IPS-15b (cell line): ENCODE results near the gene ABHD1.
"Not testable (repeated sequence)": the region's sequence is repeated elsewhere in the genome, so short reads cannot be mapped to it uniquely, and the experiment has no call there.

Source experiments
- H3K27me3 ChIP-seq: one replicate; pipeline ENCODE4 v1.6.1; 2013; ENCODE audit warnings: low read length; ENCODE audit not compliant: control insufficient read depth, insufficient read depth
- H3K36me3 ChIP-seq: one replicate; pipeline ENCODE4 v1.6.1; 2013; ENCODE audit warnings: low read length; ENCODE audit not compliant: control insufficient read depth, insufficient read depth
- H3K4me1 ChIP-seq: one replicate; pipeline ENCODE4 v1.6.1; 2013; ENCODE audit warnings: mild to moderate bottlenecking, low read length; ENCODE audit not compliant: control insufficient read depth, insufficient read depth
- H3K4me3 ChIP-seq: one replicate; pipeline ENCODE4 v1.5.1; 2013; ENCODE audit warnings: low read depth, low read length
- H3K9ac ChIP-seq: one replicate; pipeline ENCODE4 v1.6.1; 2013; ENCODE audit warnings: low read depth, mild to moderate bottlenecking, low read length
- H3K9me3 ChIP-seq: one replicate; pipeline ENCODE4 v1.6.1; 2013; ENCODE audit warnings: mild to moderate bottlenecking, low read length; ENCODE audit not compliant: control insufficient read depth, insufficient read depth

The ABHD1 gene

GRCh38 chr2:27099334-27099955 lies 24.2 kb upstream of the ABHD1 start:
- no peak overlapping the region for H3K9ac ChIP-seq
- no peaks in the 10 kb centered on the region for H3K27me3 ChIP-seq
- H3K4me3 ChIP-seq = no peak overlapping the region
- H3K4me1 ChIP-seq = no peaks in the 10 kb centered on the region
- no peaks in the 10 kb centered on the region for H3K36me3 ChIP-seq
- H3K9me3 ChIP-seq = no peaks in the 10 kb centered on the region

DNA sequence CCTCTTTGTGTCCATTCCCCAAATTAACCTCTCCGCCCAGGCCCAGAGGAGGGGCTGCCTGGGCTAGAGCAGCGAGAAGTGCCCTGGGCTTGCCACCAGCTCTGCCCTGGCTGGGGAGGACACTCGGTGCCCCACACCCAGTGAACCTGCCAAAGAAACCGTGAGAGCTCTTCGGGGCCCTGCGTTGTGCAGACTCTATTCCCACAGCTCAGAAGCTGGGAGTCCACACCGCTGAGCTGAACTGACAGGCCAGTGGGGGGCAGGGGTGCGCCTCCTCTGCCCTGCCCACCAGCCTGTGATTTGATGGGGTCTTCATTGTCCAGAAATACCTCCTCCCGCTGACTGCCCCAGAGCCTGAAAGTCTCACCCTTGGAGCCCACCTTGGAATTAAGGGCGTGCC lies 23.6 kb upstream of the ABHD1 start:
- no peak overlapping the region for H3K4me3 ChIP-seq
- H3K9me3 ChIP-seq = no peaks in the 10 kb centered on the region
- H3K4me1 ChIP-seq = no peaks in the 10 kb centered on the region
- H3K27me3 ChIP-seq = no peaks in the 10 kb centered on the region
- H3K36me3 ChIP-seq = no peaks in the 10 kb centered on the region
- H3K9ac ChIP-seq = no peak overlapping the region

DNA sequence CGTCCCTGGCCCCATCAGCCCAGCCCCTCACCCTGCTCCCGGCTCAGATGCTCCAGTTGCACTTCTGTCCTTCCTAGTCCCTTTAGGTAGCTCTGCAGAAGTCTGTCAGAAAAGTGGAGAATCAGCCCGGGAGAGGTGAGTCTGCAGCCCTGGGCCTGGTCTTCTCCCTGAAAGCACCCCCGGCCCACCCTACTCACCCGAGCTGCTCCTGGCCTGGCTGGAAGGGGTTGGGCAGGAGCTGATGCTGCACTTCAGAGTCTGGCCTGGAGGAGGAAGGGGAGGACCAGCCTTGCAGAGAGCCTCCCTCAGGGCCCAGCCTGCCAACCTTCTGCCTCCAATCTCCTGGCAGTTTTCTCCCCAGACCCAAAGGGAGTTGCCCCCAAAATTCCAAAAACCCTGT lies 21.3 kb upstream of the ABHD1 start:
- Histone ChIP-seq H3K9me3 (no peaks in the 10 kb centered on the region), H3K4me3 (no peak overlapping the region), H3K27me3 (no peaks in the 10 kb centered on the region), H3K4me1 (no peaks in the 10 kb centered on the region), H3K36me3 (no peaks in the 10 kb centered on the region), H3K9ac (no peak overlapping the region)

- Histone ChIP-seq H3K36me3 (no peaks in the 10 kb centered on the region), H3K4me1 (no peaks in the 10 kb centered on the region), H3K4me3 (no peak overlapping the region), H3K9ac (no peak overlapping the region), H3K27me3 (no peaks in the 10 kb centered on the region), H3K9me3 (no peaks in the 10 kb centered on the region)
These were observed 17.6 kb upstream of the ABHD1 start for GRCh38 chr2:27105981-27106380.

DNA sequence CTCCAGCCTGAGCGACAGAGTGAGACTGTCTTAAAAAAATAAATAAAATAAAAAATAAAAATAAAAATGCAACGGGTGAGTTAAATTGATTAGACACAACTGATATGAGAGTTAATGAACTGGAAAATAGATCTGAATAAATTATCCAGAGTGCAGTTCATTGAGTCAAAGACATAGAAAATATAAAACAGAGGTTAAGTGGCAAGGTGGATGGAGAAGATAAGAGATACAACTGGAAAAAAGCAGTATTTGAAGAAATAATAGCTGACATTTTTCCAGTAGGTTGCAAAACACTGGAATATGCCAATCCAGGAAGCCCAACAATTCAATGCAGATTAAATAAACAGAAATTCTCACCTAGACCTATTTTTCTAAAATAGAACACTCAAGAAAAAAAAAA lies 15.4 kb upstream of the ABHD1 start:
- Histone ChIP-seq H3K36me3 (no peaks in the 10 kb centered on the region), H3K4me3 (no peak overlapping the region), H3K4me1 (no peaks in the 10 kb centered on the region), H3K9me3 (no peaks in the 10 kb centered on the region), H3K27me3 (no peaks in the 10 kb centered on the region), H3K9ac (no peak overlapping the region)

GRCh38 chr2:27109083-27109482 lies 14.5 kb upstream of the ABHD1 start:
- no peaks in the 10 kb centered on the region for H3K27me3 ChIP-seq
- no peak overlapping the region for H3K4me3 ChIP-seq
- no peak overlapping the region for H3K9ac ChIP-seq
- H3K36me3 ChIP-seq = no peaks in the 10 kb centered on the region
- H3K4me1 ChIP-seq = no peaks in the 10 kb centered on the region
- no peaks in the 10 kb centered on the region for H3K9me3 ChIP-seq

DNA sequence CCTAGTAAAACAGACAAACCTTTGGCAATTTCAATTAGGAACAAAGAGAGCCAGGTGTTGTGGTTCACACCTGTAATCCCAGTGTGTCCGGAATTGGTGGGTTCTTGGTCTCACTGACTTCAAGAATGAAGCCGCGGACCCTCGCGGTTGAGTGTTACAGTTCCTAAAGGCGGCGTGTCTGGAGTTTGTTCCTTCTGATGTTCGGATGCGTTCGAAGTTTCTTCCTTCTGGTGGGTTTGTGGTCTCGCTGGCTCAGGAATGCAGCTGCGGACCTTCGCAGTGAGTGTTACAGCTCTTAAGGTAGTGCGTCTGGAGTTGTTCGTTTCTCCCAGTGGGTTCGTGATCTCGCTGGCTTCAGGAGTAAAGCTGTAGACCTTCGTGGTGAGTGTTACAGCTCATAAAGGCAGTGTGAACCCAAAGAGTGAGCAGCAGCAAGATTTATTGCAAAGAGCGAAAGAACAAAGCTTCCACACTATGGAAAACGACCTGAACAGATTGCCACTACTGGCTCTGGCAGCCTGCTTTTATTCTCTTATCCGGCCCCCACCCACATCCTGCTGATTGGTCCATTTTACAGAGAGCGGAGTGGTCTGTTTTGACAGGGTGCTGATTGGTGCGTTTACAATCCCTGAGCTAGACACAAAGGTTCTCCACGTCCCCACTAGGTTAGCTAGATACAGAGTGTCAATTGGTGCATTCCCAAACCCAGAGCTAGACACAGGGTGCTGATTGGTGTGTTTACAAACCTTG lies 12.8 kb upstream of the ABHD1 start:
- H3K27me3 ChIP-seq, H3K9me3 ChIP-seq, H3K9ac ChIP-seq, H3K36me3 ChIP-seq, H3K4me3 ChIP-seq, H3K4me1 ChIP-seq: not testable (repeated sequence)

DNA sequence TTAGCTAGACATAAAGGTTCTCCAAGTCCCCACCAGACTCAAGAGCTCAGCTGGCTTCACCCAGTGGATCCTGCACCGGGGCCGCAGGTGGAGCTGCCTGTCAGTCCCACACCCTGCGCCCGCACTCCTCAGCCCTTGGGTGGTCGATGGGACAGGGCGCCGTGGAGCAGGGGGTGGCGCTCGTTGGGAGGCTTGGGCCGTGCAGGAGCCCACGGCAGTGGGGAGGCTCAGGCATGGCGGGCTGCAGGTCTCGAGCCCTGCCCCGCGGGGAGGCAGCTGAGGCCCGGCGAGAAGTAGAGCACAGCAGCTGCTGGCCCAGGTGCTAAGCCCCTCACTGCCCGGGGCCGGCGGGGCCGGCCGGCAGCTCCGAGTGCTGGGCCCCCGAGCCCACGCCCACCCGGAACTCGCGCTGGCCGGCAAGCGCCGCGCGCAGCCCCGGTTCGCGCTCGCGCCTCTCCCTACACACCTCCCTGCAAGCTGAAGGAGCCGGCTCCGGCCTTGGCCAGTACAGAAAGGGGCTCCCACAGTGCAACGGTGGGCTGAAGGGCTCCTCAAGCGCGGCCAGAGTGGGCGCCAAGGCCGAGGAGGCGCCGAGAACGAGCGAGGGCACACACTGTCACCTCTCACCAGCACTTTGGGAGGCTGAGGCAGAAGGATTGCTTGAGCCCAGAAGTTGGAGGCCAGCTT lies 12.1 kb upstream of the ABHD1 start:
- H3K9ac ChIP-seq, H3K36me3 ChIP-seq, H3K4me1 ChIP-seq, H3K27me3 ChIP-seq, H3K9me3 ChIP-seq, H3K4me3 ChIP-seq: not testable (repeated sequence)

GRCh38 chr2:27115519-27115918 lies 8.1 kb upstream of the ABHD1 start:
- H3K4me3 ChIP-seq = no peak overlapping the region
- H3K4me1 ChIP-seq = no peaks in the 10 kb centered on the region
- peaks cover 33% of the 10 kb centered on the region for H3K27me3 ChIP-seq
- no peaks in the 10 kb centered on the region for H3K9me3 ChIP-seq
- H3K36me3 ChIP-seq = no peaks in the 10 kb centered on the region
- no peak overlapping the region for H3K9ac ChIP-seq

GRCh38 chr2:27117995-27118524 lies 5.6 kb upstream of the ABHD1 start:
- Histone ChIP-seq H3K9me3 (no peaks in the 10 kb centered on the region), H3K36me3 (no peaks in the 10 kb centered on the region), H3K9ac (no peak overlapping the region), H3K27me3 (peaks cover 58% of the 10 kb centered on the region), H3K4me1 (no peaks in the 10 kb centered on the region), H3K4me3 (peak overlapping the region; percentile 67)

DNA sequence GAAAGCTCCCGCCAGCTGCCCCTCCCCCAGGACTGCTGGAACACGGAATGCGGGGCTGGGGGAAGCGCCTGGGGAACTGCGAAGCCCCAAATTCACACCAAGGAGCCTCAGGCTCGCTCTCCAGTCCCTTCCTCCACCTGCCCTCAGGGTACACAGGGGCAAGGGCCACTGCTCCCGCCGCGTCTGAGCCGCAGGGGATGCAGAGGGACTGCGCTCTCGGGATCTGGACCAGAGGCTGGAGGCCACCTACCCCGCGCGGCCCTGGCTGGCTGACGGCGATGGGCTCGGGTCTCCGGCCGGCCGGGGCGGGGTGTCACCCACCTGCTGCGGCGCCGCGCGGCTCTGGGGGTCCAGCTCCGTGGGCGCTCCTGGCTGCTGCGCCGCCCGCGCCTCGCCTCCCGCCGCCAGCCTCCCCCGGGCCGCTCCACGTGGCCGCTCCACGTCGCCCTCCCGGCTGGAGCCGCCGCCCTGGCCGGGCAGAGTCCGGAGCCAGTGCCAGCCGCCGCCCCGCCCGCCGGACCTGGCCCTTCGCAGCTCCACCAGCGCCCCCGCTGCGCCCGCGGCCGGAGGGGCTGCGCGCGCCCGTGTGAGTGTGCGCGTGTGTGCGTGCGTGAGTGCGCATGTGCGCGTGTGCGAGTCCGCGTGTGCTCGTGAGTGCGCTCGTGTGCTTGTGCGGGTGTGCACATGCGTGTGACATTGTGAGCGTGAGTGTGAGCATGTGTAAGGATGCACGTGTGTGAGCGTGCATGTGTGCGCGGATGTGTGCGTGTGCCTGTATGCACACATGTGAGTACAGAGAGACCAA lies 4.9 kb upstream of the ABHD1 start, which contains the start of gene CGREF1:
Gene CGREF1 (minus strand): TSS at position 604 of the 805 bp plus-strand sequence. CDS start 14,762 bp downstream, outside the sequence.
- H3K4me3 ChIP-seq = peak within 1 kb of the TSS; percentile 67
- no peaks in the 10 kb centered on the region for H3K36me3 ChIP-seq
- H3K27me3 ChIP-seq = peaks cover 62% of the 10 kb centered on the region
- no peak within 1 kb of the TSS for H3K9ac ChIP-seq
- no peaks in the 10 kb centered on the region for H3K4me1 ChIP-seq
- no peaks in the 10 kb centered on the region for H3K9me3 ChIP-seq
